Urothelium cell line (cell line): ENCODE measurements around the gene ANKH.

Experiments
- DNase-seq: peaks from one replicate; pipeline ENCODE4 v3.0.0; 2011; ENCODE audit warnings: low spot score, mixed read lengths
- FAIRE-seq: peaks from 2 replicates; lab custom pipeline; 2011; peaks lifted over from hg19 to GRCh38; lab: Jason Lieb, UNC

Gene ANKH

GRCh38 chr5:14721990-14722656 is 149.5 kb downstream of the ANKH start:
- DNase-seq (no peak), FAIRE-seq (no peak)

GRCh38 chr5:14720236-14720923 is 151.2 kb downstream of the ANKH start:
- no peak for DNase-seq
- no peak for FAIRE-seq

GRCh38 chr5:14718778-14719177 is 152.8 kb downstream of the ANKH start:
- DNase-seq (no peak), FAIRE-seq (no peak)

DNA sequence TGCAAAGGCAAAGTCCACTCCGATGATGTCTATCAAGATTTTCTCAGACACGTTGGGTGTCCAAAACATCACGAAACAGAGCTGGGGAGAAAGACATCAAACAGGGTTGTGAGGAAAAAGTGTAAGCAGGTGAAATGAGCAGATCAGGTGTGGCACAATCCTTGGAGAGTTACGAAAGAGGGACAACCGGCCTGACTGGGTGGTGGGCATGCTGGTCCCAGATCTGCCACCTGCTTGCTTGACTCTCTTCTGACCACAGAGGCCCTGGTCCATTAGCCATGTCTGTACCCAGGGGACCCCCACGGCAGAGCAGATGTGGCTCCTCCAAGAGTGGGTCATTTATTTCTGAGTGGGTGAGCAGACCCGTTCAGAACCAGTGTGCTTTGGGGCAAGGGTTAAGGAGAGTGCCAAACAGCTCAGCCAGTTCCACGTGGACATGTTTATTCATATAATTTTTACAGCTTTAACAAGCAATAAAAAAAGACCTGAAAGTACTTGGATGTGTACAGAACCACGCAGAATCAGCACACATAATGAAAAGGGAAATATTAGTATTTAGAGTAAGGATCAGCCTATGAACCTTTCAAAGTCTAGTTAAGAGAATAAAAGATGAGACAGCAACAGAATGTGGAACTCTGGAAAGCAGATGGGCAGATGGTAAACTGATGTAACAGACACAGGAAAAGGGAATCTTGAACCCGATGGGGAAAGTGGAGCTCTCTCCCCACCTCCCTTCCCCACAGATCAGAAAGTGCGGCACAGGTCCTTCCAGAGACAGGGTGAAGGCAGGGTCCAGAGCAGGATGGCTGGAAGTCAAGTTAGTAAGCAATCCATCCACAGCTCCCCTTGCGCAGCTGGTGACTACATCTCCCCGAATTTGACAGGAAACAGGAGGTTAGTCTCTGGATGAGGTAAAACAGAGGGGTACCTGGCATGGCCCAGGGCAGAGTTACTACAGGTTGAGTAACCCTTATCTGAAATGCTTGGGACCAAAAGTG is 154.5 kb downstream of the ANKH start:
- DNase-seq, result no peak
- FAIRE-seq, result no peak

DNA sequence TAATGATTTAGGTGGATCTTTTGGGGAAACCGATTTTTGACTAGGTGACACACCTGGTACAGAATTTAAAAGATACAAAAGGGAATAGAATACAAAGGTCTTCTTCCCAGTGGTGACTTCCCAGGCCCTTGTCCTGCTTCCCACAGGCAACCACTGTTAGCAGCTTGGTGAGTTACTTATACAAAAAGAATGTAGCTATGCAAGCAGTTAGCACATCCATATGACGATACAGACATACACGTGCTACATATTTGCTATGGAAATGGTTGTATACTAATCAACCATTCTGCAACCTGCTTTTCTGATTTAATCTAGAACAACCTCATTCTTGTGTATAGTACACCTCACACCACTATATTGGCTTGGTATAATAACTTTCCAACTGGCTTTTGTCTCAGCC is 156.1 kb downstream of the ANKH start:
- DNase-seq (no peak), FAIRE-seq (no peak)

- no peak for FAIRE-seq
These were observed 156.9 kb downstream of the ANKH start for GRCh38 chr5:14714706-14715105.

GRCh38 chr5:14713476-14714390 is 157.8 kb downstream of the ANKH start:
- FAIRE-seq (no peak), DNase-seq (no peak)

More at GRCh38 chr5:14714706-14715105, 156.9 kb downstream of the ANKH start:
- DNase-seq, result no peak

DNA sequence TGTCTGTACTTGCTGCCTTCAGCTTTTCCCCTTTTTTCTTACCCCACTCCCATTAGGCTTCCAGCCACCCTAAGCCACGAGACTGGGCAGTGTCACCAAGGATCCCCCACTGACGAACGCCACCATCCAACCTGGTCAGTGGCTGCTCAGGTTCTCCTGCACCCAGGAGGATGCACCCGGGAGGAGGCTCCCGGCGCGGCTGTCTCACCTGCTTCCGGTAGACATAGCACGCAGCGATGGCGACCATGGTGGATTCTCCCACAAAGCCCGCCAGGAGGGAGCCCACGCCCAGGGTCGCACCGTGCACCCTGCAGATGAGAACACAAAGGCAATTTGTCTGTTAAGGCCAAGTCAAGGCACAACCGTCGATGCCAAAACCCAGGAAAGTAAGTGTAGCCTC is 158.9 kb downstream of the ANKH start:
- FAIRE-seq (no peak), DNase-seq (no peak)

GRCh38 chr5:14712131-14712530 is 159.4 kb downstream of the ANKH start:
- FAIRE-seq (no peak), DNase-seq (no peak)

GRCh38 chr5:14710313-14710994 is 161.1 kb downstream of the ANKH start:
- no peak for FAIRE-seq
- DNase-seq, result no peak

- FAIRE-seq (no peak), DNase-seq (no peak)
These were observed 163.0 kb downstream of the ANKH start for GRCh38 chr5:14708551-14708950.

- FAIRE-seq, result no peak
These were observed 163.7 kb downstream of the ANKH start for GRCh38 chr5:14707811-14708390.

GRCh38 chr5:14706615-14707021 is 165.0 kb downstream of the ANKH start:
- DNase-seq (no peak), FAIRE-seq (no peak)

More at GRCh38 chr5:14707811-14708390, 163.7 kb downstream of the ANKH start:
- DNase-seq, result no peak

GRCh38 chr5:14705556-14705955 is 166.0 kb downstream of the ANKH start:
- DNase-seq, result no peak
- no peak for FAIRE-seq

GRCh38 chr5:14702238-14702839 is 169.2 kb downstream of the ANKH start:
- DNase-seq, result no peak
- FAIRE-seq, result no peak

DNA sequence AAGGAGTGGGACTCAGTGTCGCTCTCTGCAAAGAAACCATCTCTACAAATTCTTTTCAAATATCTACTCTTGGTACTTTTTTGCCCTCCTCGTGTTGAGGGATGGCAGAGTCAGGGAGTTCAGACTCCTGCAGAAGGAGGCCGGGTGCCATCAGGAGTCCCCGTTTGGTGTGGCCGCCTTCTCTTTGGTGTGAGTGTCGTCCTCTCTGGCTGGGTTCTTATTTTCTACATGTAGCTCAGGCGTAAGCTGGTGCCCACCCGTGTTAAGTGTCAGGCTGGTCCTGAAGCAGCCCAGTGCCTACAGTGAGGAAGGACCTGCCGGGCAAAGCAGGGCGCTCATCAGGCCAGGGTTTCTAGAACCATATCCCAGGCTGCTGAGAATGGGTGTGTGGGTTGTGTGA is 170.0 kb downstream of the ANKH start:
- no peak for FAIRE-seq
- DNase-seq, result no peak

GRCh38 chr5:14700478-14701436 is 170.8 kb downstream of the ANKH start:
- no peak for DNase-seq
- FAIRE-seq, result no peak
